GM18858 (cell line): ENCODE results near the gene PRKCZ.
A peak's percentile ranks its signal among the peaks of the same experiment; 100 is the strongest.

Source experiments
- ATAC-seq: cut with Tn5 transposase; IDR thresholded peaks from one replicate; pipeline ENCODE4 v1.9.1; 2021; ENCODE audit not compliant: unreplicated experiment

PRKCZ gene

DNA sequence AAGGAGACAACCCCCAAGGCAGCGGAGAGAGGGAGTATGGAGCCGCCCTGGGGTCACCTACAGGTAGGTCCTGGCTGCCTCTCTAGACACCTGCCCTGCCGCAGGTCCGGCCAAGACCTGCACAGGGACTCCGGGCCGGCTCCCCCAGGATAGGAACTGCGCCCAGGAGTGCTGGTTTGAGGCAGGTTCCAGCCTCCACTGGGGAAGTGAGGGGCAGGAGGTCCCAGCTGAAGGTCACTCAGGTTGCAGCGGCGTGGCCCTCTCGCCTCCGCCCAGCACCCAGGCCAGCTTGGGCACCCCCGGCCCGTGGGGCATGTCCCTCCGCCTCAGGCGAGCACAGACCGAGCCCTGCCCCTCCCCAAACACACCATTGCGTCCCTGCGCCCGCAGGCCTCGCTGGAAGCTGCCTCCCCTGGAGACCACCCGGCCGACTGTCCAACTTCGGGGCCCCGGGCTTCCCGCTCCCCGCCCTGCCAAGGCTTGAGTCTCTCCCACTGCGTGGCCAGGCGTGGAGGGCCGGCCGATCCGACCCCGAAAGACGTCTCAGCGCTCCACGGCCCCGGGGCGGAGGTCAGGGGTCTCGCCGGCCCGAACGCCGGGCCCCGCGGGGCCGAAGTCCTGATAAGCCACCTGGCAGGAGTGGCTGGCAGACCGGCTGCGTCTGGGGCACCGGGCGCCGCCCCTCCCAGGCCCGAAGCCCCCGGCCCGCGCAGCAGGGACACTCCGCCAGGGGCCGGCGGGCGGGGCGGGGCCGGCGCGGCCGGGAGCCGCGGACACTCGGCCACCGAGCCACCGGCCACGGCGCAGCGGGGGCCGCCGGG is 176.5 kb downstream of the PRKCZ start:
- no peak for ATAC-seq

DNA sequence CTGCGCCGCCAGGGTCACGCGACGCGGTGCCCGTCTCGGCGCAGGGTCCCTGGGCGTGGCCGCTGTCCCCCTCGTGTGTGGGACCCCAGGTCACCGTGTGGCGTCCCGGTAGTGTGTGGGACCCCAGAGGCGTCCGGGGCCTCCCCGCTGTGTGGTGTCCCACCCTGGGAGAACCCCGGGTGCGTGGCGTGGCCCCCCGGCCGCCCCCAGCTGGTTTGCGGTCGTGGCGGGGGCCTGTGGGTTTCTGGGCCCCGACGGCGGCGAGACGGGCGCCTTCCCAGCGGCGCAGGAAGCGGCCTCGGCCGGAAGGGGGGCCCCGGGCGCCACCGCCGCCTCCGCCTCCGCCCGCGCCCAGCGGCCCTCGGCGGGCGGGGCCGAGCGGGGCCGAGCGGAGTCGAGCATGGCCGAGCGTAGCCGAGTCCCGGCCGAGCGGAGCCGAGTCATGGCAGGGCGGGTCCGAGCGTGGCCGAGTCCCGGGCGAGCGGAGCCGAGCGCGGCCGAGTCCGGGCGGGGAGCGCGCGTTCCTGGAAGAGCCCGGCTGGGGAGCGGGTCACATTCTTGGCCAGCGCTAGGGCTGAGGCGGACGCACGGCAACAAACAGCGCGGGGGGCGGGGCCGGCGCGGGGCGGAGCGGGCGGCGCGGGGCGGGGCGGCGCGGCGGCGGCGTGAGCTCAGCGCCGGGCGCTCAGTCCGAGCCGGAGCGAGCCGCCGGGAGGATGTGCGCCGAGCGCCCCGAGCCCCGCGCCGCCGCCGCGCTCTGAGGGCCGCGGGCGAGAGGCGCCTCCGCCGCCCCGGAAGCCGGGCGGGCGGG is 177.3 kb downstream of the PRKCZ start:
- peak; percentile 69 for ATAC-seq

- ATAC-seq: no peak
Measured at GRCh38 chr1:2228157-2228594, 178.0 kb downstream of the PRKCZ start, which contains the start of gene SKI. Gene SKI, plus strand, starts transcription at chr1:2228319. Its CDS starts 448 bp downstream, at chr1:2228767.

DNA sequence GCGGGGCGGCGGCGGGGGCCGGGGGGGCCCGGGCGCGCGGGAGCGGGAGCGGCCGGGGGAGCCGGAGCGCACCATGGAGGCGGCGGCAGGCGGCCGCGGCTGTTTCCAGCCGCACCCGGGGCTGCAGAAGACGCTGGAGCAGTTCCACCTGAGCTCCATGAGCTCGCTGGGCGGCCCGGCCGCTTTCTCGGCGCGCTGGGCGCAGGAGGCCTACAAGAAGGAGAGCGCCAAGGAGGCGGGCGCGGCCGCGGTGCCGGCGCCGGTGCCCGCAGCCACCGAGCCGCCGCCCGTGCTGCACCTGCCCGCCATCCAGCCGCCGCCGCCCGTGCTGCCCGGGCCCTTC is 178.5 kb downstream of the PRKCZ start:
- no peak for ATAC-seq

- no peak for ATAC-seq
Measured at GRCh38 chr1:2229037-2229864, 179.0 kb downstream of the PRKCZ start.

DNA sequence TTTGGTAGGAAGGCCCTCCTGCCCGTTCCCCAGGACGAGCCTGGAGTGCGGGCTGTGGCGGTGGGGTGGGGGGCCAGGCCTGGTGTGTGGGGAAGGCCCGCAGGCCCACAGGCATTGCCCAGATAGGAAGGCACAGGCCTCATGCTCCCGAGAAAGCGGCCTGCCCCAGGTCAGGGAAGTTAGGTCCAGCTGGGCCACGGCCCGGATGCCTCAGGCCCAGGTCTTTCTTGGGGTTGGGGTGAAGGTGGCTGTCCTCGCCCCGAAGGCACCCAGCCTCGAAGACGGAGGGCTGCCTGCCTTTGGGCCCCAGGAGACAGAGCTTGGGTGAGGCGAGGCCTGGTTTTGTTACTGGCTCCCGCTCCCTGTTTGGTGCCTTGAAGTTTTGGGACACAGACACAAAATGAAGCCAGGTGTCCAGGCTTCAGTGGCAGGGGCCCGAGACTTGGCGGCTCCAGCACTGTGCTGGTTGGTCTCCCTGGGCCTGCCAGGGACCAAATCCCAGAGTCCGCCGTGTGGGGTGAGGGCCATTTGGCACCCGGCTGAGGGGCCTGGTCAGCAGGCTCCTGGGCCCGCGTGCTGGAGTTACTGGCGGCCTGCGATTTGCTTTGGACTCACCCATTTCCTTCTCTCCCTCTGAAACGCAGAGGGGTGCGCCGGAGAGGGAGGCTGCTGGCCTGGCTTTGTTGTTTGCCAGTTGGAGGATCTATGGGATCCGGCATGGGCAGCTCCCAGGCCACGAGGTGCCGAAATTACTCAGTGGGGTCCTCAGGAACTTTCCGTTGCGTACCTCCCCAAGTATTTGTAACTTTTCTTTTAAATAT is 179.9 kb downstream of the PRKCZ start:
- ATAC-seq: no peak

- no peak for ATAC-seq
Measured at GRCh38 chr1:2230781-2231531, 180.7 kb downstream of the PRKCZ start.

- no peak for ATAC-seq
Measured at GRCh38 chr1:2231532-2232254, 181.5 kb downstream of the PRKCZ start.

DNA sequence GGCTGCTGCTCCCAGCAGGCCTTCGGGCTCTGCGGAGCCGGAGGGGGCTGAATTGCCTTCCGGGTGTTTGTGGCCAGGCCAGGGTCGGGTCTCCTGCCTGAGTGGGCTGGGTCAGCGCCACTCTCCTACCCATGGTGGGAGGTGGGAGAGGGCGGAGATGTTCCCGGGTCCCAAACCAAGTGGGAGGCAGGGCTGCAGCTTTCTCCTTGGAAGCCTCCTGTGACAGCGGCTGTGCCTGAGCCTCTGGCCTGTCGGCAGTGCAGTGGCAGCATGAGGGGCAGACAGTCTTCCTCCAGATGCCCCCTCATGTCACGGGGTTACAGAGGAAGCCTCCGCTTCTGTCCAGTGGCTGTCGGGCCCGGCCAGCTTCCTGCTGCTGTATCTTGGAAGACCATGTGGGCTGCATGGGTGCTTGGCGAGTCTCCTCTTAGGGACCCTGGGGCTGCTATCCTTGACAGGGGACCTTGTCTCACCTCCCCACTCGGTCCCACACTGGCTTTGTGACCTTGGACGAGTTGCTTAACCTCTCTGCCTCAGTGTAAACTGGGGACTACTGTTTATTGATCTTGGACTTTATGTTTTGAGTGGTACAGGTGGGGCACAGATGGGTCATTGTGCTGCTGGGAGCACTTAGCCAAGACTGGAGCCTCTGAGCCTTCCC is 182.2 kb downstream of the PRKCZ start:
- ATAC-seq: no peak

DNA sequence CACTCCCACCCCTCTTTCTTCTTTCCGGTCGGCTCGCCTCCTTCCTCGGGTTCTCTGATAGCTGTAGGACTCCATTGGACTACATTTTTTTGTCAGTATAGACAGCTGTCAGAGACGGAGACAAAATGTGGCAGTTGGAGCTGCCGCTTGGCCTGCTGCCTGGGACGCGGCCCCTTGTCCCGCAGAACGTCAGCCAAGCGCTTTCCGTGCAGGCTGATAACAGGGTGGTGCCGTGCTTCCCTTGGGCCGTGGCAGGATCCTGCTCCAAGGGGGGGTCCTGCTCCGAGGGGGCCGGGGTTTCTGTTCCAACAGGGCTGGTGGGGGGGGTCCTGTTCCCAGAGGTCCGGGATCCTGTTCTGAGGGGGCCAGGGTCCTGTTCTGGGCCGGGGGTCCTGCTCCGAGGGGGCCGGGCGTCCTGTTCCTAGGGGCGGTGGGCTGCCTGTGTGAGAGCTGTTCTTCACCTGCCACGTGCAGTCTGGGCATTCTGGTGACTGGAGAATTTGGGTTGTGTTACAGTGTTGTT is 182.8 kb downstream of the PRKCZ start:
- no peak for ATAC-seq

GRCh38 chr1:2233468-2233867 is 183.3 kb downstream of the PRKCZ start:
- no peak for ATAC-seq

DNA sequence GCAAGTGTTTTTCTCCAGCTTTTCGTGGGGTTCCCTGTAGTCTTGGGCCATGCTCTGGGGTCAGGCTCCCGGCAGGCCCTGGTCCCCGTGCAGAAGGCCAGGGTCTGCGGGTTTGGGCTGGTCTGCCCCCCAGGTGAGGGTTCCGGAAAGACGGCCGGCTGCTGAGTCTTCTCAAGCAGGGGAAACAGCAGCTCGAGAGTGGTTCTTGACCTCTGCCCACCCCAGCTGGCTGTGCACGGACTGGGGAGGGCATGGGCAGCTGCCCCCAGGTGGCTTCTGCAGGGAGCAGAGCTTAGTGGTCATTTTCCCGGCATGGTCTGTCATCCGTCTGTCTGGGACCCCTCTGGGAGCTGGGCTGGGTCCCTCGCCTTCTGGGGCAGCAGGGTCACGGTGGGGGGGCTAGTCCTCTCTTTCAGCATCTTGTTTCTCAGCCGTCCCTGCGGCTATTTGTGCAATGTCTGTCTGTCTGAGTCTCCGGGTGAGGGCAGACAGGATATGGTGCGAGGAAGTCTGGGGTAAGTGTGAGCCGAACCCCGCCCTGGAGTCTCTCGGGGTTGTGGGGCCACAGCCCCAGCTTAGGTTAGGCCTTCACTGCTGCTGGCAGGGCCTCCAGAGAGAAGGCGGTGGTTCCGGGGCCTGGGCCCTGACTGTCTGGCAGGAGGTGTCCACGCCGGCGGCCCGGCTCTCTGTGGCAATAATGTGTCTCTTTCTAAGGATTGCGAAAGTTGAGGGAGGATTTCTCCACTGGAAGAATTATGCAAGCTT is 184.0 kb downstream of the PRKCZ start:
- ATAC-seq: no peak

GRCh38 chr1:2234762-2235113 is 184.5 kb downstream of the PRKCZ start:
- no peak for ATAC-seq
